Activated gamma-delta T cell (primary cell): ENCODE data around the gene LRP5.
A peak's percentile ranks its signal among the peaks of the same experiment; 100 is the strongest.

Experiments
- DNase-seq: peaks from one replicate; lab custom pipeline; 2025; lab: John Stamatoyannopoulos, UW
- total RNA-seq, 2 donors: gene quantifications; one replicate each; lab custom pipeline; 2026; lab: John Stamatoyannopoulos, UW

LRP5 gene
- 5.5 to 8.2 reads per million in 2 donors for total RNA-seq

DNA sequence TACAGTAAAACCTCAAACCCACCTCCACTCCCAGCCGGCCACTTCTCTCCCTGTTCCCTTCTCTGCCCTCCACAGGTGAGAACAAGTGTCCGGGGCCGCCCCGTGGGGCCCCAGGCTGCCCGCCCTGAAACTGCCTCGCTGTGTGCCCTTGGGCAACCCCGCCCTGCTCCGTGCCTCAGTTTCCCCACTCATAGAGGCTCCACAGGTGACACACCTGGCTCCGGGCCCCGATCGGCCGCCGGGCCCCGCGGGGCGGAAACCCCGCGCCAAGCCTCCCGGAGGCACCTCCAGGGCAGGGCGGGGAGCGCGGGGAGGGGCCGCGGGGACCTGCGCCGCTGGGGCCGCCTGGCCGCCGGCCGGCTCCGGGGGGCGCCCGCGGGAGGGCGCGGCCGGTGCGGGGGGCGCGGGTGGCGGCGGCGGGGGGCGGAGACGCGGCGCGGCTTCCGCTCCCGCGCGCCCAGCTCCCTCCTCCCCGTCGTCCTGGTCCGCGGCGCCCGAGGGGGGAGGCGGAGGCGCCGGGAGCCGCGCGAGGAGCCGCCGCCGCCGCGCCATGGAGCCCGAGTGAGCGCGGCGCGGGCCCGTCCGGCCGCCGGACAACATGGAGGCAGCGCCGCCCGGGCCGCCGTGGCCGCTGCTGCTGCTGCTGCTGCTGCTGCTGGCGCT, at the start of gene LRP5:
Gene LRP5, plus strand, starts transcription at position 475 of the 663 bp plus-strand sequence. Its CDS starts 124 bp downstream, at position 599.
- DNase-seq, result no peak

DNA sequence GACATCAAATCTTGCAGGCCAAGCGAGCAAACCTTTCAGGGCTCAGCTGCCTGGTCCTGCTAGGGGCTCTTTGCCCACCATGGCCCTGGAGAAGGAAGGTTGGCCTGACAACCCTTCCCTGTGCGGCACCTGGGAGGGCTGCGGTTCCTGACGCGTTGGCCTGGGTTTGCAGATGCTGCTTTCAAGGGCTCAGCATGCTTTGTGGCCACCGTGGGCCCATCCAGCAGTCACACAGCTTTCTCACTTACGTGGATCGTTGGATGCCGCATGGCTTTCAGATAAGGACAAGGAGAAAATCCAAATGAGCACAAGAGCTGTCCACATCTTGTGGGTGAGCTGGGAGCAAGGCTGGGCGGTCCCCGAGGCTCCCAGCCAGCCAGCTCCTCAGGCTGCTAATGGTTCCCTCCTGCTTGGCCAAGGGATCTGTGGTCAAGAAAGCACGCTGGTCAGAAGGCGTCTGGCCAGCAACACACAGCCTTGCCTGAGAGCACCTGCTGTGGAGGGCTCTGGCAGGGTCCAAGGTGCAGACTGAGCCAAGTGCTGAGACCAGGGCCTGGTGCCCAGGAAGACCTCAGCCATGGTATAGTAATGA, 48.9 kb upstream of the LRP5 start:
- no peak for DNase-seq

DNA sequence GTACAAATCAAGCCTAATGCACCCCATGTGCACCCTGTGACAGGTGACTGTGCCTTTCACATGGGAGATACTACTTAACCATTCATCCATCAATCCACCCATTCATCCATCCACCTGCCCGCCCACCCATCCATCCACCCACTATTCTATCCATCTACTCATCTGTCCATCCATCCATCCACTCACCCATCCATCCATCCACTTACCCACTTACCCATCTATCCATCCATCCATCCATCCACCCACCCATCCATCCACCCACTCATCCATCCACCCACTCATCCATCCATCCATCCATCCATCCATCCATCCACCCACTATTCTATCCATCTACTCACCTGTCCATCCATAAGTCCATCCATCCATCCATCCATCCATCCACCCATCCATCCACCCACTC, 48.1 kb upstream of the LRP5 start:
- DNase-seq, result no peak

DNA sequence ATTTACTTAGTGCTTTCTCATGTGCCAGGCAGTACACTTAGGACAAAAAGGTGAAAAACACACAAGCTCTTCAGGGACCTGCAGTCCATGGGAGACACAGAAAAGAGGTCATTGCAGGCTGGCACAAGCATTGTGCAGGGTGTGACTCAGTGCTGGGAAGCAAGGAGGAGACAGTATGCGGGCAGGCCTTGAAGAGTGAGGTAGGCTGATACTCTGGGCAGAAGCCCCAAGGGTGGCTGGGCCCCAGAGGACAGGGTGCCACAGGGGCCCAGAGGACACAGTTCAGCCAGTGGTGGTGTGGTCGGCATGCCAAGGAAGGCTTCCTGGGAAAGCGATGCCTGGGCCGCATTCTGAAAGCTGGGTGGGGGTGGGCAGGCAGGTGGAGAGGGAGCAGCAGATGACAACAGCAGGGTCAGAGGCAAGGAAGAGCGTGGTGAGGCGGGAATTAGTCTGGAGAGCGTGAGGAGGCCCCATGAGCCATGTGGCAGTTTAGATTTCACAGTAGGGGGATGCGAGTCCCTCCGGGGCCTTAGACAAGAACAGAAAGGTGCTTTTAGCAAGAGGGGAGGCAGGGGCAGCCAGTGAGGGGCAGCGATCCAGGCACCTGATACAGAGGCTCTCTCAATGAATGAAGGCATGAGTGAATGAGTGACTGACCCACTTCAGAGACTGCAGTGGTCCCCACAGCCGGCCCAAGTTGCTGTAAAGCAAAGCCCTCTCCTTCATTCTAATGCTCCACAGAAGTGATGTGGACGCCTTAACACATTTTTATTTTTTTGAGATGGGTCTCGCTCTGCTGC, 47.5 kb upstream of the LRP5 start:
- DNase-seq, result no peak

DNA sequence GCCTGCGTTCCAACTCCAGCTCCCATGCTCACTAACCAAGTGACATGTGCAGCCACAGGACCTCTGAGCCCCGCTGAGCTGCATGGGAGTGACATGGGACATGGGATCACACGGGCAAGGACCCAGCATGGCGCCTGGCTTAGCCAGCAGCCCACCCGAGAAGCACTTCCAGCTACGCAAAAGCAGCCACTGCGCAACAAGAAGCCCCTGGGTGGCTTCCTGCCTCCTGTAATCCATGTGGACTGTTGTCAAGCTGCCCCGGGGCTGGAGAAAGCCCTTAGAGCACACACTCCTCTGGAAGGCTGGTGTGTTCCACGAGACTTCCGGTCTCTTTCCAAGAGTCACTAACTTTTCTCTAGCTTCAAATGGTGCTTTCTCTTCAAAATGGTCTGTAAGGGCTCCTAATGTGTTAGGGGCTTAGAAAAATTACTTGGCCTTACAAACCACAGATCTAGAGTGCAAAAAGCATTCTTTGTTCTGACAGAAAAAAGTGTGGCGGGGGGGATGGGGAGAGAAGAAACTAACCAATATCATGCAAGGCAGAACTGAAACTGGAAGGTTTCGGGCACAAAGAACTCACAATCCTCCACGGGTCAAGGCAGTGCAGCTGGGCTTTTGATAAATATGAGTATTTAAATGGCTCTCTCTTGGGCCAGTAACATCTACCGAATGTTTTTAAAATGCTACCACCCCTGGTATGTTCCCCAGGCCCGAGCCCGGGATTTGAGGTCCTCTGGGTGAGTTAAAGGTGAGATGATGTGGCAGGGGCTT, 46.1 kb upstream of the LRP5 start:
- DNase-seq, result no peak

DNA sequence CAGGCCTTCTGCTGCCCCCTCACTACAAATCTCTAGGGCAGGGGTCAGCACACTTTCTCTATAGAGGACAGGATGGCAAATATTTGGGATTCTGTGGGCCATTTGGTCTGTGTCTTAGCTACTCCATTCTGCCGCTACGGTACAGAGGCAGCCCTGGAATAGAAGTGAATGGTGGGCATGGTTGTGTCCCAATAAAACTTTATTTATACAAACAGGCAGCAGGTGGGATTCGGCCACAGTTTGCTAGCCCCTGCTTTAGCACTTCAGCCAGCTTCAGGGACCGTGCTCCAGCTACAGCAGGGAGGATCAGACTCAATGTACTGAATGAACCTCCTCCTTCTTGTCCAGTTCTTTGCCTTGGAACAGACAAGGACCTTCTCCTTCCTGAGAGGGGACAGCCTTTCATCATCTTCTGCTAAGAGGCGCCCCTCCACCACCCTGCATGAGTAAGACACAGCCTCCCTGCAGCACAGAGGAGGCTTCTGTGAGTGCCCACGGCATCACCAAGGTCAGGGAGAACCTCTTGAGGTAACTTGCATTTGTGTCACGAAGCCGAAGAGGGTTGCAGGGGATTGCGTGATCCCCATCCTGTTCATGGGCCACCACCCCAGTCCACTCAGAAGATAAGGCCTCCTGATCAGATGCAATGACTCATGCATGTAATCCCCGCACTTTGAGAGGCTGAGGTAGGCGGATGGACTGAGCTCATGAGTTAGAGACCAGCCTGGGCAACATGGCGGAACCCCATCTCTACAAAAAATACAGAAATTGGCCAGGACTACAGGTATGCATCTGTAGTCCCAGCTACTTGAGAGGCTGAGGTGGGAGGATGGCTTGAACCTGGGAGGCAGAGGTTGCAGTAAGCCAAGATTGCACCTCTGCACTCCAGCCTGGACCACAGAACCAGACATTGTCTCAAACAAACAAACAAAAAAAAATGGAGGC, 45.2 kb upstream of the LRP5 start:
- DNase-seq, result no peak

DNA sequence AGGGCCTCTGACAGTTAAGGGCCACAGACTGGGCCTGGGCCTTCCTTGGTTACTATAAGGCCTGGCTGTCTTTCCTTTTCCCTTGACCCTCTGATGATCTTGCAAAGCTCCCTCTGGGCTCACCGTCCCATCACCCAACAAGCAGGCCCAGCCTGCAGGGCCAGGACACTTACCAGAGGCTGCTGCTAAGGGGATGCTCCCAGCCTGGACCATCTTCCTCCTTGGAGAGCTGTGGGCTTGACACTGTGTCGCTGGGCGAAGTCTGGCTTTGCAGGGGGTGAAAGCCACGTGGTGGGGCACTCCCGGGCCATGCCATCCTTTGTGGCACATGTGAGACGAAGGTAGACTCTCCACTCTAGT, 44.5 kb upstream of the LRP5 start:
- DNase-seq, result no peak

DNA sequence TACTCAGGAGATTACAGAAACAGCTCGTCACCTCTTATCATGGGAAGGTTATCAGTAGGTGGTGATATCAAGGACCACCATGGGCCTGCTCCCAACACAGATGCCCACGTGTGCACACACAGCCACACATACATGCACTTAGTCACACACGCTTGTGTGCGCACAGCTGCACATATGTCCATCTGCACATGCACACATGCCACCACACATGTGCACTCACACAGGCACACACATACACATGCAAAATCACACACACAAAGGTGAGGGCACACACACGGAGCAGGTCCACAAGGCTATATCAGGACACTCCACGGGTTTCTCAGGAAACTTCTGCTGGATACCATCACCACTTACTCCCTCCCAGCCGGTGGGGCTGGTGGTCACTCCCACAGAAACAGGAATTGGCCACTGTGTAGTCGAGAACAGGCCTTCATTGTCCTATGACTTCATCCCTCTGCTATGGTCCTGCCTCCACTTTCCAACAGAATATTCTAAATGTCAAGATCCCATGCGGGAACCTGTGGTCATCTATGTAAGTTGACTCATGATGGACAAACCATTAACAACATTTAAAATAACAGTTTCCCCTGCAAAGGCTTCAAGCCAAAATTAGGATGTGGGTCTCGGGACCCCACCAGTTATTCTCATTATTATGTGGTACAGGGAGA, 42.8 kb upstream of the LRP5 start:
- DNase-seq, result no peak

DNA sequence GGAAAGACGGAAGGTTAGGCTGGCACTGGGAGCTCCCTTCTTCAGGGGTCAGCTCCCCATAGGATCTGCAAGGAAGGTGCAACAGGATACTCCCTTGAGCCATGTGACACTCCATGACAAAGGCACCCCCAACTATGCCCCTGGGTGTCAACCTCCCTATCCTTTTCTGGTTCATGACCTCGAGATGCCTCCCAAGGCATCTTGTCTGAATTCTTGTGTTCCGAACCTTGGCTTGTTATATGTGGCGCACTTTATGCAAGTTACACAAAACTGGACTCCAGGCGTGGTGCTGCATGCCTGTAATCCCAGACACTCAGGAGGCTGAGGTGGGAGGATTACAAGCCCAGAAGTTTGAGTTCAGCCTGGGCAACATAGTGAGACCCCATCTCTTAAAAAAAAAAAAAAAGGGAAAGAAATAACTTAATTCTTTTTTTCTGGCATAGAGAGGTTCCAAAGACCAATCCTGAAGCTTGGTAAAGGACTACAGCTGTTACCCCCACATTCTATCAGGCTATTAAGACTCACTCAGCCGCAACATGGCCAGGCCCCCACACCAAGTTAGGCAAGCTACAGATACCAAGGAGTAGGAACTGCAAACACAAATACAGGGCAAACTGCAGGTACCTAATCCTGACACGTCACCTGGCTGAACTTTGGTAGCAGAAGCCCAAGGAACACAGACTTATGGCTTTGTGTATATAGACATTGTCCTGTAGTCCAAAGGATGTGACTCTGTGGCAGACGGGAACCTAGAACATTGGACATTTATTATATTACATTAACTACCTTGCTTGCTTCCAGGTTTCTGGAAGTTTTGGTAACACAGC, 42.0 kb upstream of the LRP5 start:
- DNase-seq, result no peak

DNA sequence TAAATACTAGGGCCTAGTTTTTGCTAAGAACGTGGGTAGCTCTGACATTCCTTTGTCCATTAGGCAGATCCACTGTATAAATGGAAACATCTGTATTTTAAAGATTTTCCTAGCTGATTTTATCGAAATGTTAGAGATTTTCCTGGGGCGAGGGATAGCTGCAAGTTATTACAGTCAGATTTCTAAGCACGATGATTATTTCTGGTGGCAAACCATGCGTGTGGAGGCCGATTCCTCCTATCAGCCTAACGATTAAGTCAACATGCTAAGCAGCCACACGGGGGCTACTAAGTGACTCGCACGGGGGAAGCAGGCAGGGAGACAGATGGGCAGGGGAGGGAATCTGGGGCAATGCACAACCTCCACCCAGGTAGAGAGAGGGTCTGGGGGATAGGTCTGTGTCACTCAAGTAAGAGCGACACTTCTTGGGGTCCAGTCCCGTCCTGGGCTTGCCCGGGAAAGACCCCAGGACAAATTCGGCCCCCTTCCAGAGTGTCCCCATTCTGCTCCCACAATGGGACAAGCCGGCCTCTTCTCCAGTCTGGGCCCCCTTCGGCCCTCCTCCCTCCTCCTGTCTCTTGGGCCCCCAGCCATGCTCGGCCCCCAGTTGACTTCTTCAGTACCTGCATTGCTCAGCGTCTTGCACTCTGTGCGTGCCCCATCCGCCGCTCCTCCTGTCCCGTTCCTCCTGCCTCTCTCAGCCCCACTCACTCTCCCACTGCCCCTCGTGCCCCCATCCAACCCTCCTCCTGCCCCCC, 41.2 kb upstream of the LRP5 start:
- DNase-seq, result no peak

DNA sequence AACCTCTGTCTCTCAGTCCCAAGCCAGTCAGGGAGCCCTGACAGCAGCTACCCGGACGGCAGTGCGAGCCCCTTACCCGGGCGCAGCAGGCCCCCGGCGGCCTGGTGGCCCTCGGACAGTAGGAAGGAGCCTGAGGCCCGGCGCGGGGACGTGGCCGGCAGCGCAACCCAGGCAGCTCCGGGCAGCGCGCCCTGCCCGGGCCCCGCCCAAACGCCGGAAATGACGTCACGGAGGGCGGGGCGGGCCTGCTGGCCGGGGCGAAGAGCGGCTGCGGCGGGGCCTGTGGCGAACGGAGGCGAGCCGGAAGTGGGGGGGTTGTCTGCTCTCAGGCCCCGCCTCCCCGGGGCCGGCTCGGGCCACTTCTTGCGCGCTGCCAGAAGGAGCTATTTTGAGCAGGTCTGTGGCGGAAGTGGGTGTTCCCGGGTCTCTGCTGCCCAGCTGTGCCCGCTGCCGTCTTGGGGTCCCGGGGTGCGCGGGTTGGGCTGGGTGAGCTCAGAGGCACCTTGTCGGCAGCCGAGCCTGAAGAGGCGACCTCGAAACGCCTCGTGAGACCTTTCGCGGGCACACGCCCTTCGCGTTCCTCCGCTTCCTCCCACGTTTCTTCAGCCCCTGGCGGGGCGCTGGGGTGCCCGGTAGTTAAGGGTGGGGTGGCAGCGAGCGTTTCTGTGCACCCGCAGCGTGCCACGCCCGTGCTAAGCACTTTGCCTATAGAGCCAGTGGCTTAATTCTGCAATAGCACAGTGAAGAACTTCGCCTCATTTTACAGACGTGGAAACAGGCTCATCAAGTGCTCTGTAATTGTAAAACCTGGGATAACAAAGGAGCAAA, 40.4 kb upstream of the LRP5 start, which contains the start of gene C11orf24:
Gene C11orf24, minus strand, starts transcription at position 193 of the 828 bp plus-strand sequence. CDS start 8,206 bp downstream, outside the sequence.
- peak; percentile 91 for DNase-seq

DNA sequence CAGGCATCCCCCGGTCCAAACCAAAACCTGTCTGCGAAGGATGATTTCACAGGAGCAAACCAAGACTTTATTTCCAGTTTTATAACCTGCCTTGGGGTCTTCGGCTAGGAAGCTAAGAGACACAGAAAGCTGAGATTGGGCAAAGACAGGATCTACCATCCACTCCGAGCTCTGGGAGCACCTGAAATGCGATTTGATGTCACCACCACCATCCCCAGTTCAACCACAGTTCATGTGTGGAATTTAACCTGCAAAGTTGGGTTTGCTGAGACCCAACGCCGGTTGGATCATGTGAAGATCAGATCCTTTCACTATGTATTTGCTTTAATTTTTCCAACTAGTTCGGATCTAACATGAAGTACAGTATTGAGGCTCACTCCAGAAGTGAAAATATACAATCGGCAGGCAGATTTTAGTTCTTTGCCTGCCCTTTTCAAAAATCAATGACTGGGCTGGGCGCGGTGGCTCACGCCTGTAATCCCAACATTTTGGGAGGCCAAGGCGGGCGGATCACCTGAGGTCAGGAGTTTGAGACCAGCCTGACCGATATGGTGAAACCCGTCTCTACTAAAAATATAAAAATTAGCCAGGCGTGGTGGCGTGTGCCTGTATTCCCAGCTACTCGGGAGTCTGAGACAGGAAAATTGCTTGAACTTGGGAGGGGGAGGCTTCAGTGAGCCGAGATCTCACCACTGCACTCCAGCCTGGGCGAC, 39.2 kb upstream of the LRP5 start:
- DNase-seq, result no peak

DNA sequence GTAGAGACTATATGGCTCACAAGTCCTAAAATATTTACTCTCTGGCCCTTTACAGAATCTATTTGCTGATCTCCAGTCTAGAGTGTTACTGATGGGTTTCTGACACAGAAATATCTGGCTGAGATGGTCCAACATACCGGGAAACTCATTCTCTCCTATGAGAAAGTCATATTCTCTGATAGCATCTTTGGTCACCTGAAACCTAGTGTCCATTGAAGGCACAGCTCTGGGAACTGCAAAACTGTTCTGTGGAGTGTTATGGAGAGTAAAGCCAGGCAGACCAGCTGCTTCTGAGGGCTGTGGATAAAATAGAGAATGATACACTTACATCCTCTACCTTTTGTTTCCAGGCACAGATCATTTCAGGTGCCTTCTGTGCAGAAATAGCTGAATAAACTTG, 38.1 kb upstream of the LRP5 start:
- DNase-seq, result no peak

DNA sequence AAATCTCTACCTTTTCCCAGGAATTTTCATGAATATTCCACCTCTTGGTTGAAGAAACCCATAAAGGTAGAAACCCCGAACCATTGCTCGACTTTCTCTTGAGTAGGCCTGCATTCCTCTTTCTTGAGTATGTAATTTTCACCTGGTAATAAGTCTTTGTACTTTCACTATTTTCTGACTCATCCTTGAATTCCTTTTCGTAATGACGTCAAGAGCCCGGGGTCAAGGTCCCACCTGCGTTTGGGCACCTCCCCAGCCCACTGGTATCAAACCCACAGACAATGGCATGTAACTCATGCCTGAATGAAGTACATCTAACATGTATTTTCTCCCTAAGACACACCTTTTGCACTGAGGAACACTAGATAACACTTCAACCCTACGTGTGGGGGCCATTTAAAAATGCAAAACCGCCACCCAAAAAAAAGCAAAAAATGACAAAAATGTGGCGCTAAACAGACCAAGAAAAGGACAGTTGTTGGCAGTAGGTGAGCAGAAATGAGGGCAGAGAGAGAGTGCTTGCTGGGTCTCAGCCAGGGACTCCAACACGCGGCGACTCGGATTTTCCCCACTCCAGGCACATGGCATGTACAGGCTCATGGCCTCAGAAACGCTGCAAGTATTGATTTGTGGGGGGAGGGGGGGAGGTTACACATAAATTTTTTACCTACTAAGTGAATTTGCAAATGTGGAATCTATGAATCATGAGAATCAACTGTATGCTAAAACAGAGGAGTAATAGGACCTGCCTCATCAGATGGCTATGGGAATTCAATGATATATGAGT, 36.5 kb upstream of the LRP5 start:
- DNase-seq, result no peak

DNA sequence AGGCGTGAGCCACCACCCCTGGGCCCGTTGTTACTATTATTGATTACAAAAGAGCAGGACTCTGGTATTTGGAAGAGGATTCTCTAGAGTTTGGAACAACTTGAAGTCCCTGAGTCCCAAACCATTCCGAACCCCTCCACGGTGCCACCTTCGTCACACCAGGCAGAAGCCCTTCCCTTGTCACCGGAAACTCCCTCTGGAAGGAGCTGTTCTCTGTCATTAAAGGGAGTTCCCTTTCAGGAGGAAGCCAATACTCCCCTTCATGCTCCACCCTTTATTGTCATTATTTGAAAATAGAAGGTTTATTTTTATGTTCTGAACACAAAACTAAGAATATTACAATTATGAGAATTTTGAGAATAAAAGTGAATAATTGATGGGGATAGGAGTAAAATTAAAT, 35.5 kb upstream of the LRP5 start:
- DNase-seq, result no peak

DNA sequence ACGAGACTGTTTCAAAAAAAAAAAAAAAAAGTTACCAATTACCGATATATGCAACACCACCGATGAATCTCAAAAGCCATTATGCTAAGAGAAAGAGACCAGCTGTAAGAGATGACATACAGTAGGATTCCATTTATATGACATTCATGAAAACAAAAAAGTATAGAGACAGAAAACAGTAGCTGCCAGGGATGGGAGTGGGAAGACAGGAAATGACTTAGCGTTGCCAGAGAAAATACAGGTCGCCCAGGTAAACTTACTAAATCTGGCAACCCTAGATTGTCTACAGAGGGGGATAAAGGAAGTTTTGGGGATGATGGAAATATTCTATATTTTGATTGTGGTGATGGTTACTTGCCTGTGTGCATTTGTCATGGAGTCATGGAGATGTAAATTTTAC, 32.7 kb upstream of the LRP5 start:
- DNase-seq, result no peak
